RWPE2 (cell line): ENCODE measurements around the gene RTRAF.

Experiments
- ATAC-seq: fragments of 200-7000 bp; cut with Tn5 transposase; 3 replicates; pipeline ENCODE4 v1.9.1; 2021; ENCODE audit warnings: low read depth
- DNase-seq: peaks from one replicate; pipeline ENCODE4 v3.0.0-alpha.2; 2020; ENCODE audit warnings: low spot score
- H3K27ac ChIP-seq: fragments of 450-650 bp; 2 replicates; pipeline ENCODE4 v1.5.1; 2017; ENCODE audit warnings: mild to moderate bottlenecking; ENCODE audit not compliant: poor library complexity, severe bottlenecking
- H3K27me3 ChIP-seq: fragments of 250-450 bp; sonication (Bioruptor Pico); 2 replicates; pipeline ENCODE4 v1.5.1; 2021; ENCODE audit warnings: mild to moderate bottlenecking, moderate library complexity; ENCODE audit not compliant: insufficient read depth, poor library complexity, severe bottlenecking
- H3K36me3 ChIP-seq: fragments of 250-450 bp; sonication (Bioruptor Pico); 2 replicates; pipeline ENCODE4 v1.5.1; 2020; ENCODE audit warnings: low read depth, mild to moderate bottlenecking, moderate library complexity
- H3K4me1 ChIP-seq: fragments of 250-450 bp; sonication (Bioruptor Pico); 2 replicates; pipeline ENCODE4 v1.5.1; 2021; ENCODE audit warnings: mild to moderate bottlenecking, moderate library complexity; ENCODE audit not compliant: insufficient read depth, poor library complexity, severe bottlenecking
- H3K4me3 ChIP-seq: fragments of 250-450 bp; sonication (Bioruptor Pico); 2 replicates; pipeline ENCODE4 v1.5.1; 2021; ENCODE audit warnings: mild to moderate bottlenecking, moderate library complexity; ENCODE audit not compliant: severe bottlenecking
- H3K9me3 ChIP-seq: fragments of 250-450 bp; sonication (Bioruptor Pico); 2 replicates; pipeline ENCODE4 v1.5.1; 2021; ENCODE audit warnings: mild to moderate bottlenecking, moderate library complexity; ENCODE audit not compliant: severe bottlenecking
- CTCF ChIP-seq: fragments of 450-650 bp; IDR thresholded peaks from one replicate; pipeline ENCODE4 v1.5.1; 2017; ENCODE audit warnings: mild to moderate bottlenecking, moderate library complexity; ENCODE audit not compliant: poor library complexity, severe bottlenecking

The RTRAF gene

GRCh38 chr14:52049721-52050588 lies 60.6 kb downstream of the RTRAF start:
- H3K9me3 ChIP-seq: no peaks in the 10 kb centered on the region
- TF ChIP-seq CTCF: no peak
- peaks cover 6% of the 10 kb centered on the region for H3K4me1 ChIP-seq
- H3K4me3 ChIP-seq: no peak overlapping the region
- H3K27me3 ChIP-seq: peaks cover 4% of the 10 kb centered on the region
- DNase-seq: no peak
- H3K36me3 ChIP-seq: no peaks in the 10 kb centered on the region
- no peak for ATAC-seq
- H3K27ac ChIP-seq: no peak overlapping the region

GRCh38 chr14:52051251-52051650 lies 61.9 kb downstream of the RTRAF start:
- H3K4me1 ChIP-seq: peaks cover 4% of the 10 kb centered on the region
- no peaks in the 10 kb centered on the region for H3K36me3 ChIP-seq
- no peak overlapping the region for H3K4me3 ChIP-seq
- ATAC-seq: no peak
- no peak overlapping the region for H3K27ac ChIP-seq
- DNase-seq: no peak
- no peak for TF ChIP-seq CTCF
- H3K27me3 ChIP-seq: peaks cover 6% of the 10 kb centered on the region
- H3K9me3 ChIP-seq: no peaks in the 10 kb centered on the region

- Histone ChIP-seq H3K4me1 (peaks cover 4% of the 10 kb centered on the region), H3K27ac (no peak overlapping the region), H3K36me3 (no peaks in the 10 kb centered on the region), H3K4me3 (no peak overlapping the region), H3K9me3 (no peaks in the 10 kb centered on the region), H3K27me3 (peaks cover 6% of the 10 kb centered on the region)
- no peak for ATAC-seq
- TF ChIP-seq CTCF: no peak
- DNase-seq: no peak
Observed at GRCh38 chr14:52051871-52052270, 62.5 kb downstream of the RTRAF start.

GRCh38 chr14:52052288-52052943 lies 63.1 kb downstream of the RTRAF start:
- Histone ChIP-seq H3K4me1 (peaks cover 4% of the 10 kb centered on the region), H3K4me3 (no peak overlapping the region), H3K27ac (no peak overlapping the region), H3K9me3 (no peaks in the 10 kb centered on the region), H3K36me3 (no peaks in the 10 kb centered on the region), H3K27me3 (peaks cover 6% of the 10 kb centered on the region)
- ATAC-seq (no peak), DNase-seq (no peak)
- no peak for TF ChIP-seq CTCF

- DNase-seq: no peak
Observed at GRCh38 chr14:52053044-52053443, 63.7 kb downstream of the RTRAF start.

More at GRCh38 chr14:52053044-52053443, 63.7 kb downstream of the RTRAF start:
- H3K4me3 ChIP-seq: no peak overlapping the region
- no peaks in the 10 kb centered on the region for H3K36me3 ChIP-seq
- no peaks in the 10 kb centered on the region for H3K9me3 ChIP-seq
- H3K4me1 ChIP-seq: peaks cover 4% of the 10 kb centered on the region
- no peak for TF ChIP-seq CTCF
- ATAC-seq: no peak
- H3K27ac ChIP-seq: no peak overlapping the region
- H3K27me3 ChIP-seq: peaks cover 6% of the 10 kb centered on the region
